HFF-Myc (cell line): ENCODE measurements around the gene ANAPC1.
"Not testable (repeated sequence)": the region's sequence is repeated elsewhere in the genome, so short reads cannot be mapped to it uniquely, and the experiment has no call there.

Experiments used
- DNase-seq: peaks from one replicate; pipeline ENCODE4 v3.0.0-alpha.2; 2011; ENCODE audit warnings: low read depth; ENCODE audit errors: extremely low read depth
- H3K4me3 ChIP-seq: replicated peaks from 2 replicates; pipeline ENCODE4 v1.5.1; 2011; ENCODE audit warnings: low read depth, mild to moderate bottlenecking, control low read depth, low read length
- CTCF ChIP-seq: IDR thresholded peaks from 2 replicates; pipeline ENCODE4 v1.5.1; 2012; ENCODE audit warnings: mild to moderate bottlenecking, low read depth, low read length, control low read depth; ENCODE audit errors: missing control alignments

ANAPC1 gene

DNA sequence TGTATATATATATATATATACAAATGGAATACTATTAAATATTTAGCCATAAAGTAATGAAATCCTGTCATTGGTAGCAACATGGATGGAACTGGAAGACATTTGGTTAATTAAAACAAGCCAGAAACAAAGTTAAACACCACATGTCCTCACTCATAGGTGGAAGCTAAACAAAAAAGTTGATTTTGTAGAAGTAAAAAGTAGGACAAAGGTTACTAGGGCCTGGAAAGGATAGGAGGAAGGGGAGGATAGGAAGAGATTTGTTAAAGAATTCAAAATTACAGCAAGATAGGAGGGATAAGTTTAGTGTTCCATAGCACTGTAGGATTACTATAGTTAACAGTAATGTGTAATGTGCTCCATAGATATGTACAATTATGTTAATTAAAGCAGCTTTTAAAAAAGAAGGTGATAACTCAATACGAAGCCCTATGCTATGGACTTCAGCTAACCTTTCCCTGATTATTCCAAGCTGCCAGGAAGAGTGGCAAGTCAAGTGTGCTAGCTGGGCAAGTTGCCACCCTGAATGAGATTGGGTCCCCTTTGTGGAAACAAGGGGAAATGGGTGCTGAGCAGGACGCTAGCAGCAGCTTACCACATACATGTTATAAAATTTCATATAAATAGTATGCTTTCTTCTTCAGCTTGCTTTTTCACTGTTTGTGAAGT, 26.8 kb upstream of the ANAPC1 start:
- TF ChIP-seq CTCF: no peak
- DNase-seq: no peak
- H3K4me3 ChIP-seq: no peak overlapping the region

- not testable (repeated sequence) for H3K4me3 ChIP-seq, DNase-seq
Observed at GRCh38 chr2:111909997-111910396, 26.0 kb upstream of the ANAPC1 start.

DNA sequence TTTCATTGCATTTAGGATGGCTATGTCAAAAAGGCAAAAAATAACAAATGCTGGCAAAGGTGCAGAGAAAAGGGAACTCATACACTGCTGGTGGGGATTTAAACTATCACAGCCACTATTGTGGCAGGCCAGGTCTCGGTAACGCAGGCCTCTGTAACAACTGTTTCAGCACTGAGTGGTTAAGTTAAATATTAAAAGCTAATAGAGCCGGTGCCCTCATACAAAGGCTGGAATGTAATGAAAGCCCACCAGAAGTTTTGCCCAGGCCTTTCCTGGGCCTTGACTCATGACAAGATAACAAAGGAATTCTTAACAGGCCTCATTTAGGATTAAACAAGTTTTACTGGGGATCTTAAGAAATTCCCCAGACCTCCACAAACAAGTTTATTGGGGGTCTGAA, 25.1 kb upstream of the ANAPC1 start:
- no peak for TF ChIP-seq CTCF
- no peak for DNase-seq
- no peak overlapping the region for H3K4me3 ChIP-seq

DNA sequence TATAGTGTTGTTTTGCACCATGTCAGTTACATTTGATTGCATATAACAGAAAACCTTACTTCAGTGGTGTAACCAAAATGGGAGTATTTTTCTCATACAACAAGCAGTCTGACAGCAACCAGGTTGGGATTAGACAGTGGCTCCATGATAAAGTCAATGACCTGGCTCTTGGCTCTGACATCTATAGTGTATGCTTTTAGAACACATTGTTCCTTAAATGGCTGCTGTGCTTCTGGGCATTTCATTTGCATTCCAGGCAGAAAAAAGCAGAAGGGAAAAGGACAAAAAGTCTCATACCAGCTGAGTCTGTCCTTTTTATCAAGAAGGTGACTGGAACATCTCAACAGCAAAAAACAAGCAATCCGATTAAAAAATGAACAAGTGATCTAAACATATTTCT, 24.6 kb upstream of the ANAPC1 start:
- TF ChIP-seq CTCF: no peak
- DNase-seq: no peak
- no peak overlapping the region for H3K4me3 ChIP-seq

DNA sequence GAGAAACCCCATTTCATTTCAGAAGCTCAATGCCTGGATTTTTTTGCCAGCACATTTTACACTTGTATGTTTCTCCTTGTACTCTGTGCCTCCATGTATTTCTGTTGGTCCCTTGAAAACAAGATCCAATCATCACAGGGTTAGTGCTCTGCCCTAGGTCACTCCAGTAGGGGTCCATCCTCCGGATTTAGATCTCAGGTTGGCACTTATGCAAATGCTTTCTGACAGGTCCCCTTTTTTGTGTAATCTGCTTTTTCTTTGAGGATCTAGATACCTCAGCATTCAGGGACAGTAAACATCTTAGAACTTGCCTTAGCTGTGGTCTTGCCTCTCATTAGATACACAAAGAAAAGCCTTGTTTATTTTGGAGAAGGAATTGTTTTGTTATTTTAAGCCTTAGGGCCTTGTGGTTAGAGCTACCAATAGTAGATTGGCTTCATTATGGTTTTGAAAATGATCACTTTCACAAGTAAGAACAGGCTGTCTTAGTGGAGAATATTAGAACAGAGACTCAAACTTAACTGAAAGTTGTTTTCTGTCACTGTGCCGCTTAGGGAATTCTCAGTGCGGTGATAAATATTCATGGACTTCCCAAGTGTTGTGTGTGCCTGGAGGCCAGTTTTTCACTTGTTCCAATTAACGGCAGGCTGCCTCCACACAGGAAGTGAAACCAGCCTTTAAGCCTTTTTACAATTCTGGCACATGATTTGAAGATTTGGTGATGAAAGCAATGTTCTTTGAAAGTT, 22.2 kb upstream of the ANAPC1 start:
- no peak for DNase-seq
- no peak overlapping the region for H3K4me3 ChIP-seq
- no peak for TF ChIP-seq CTCF

GRCh38 chr2:111905475-111905869, 21.5 kb upstream of the ANAPC1 start:
- not testable (repeated sequence) for H3K4me3 ChIP-seq, DNase-seq

- no peak for DNase-seq
- TF ChIP-seq CTCF: no peak
- H3K4me3 ChIP-seq: no peak overlapping the region
Observed at GRCh38 chr2:111904726-111905474, 20.9 kb upstream of the ANAPC1 start.
